ENCODE data around the gene ILDR1.

Gene ILDR1

GRCh38 chr3:121981473-121981872 is 40.6 kb downstream of the ILDR1 start:
- DNase-seq (ENCODE audit: low read depth) = no peak
- no peak for TF ChIP-seq CTCF (conservative IDR thresholded peaks at IDR 0.05; ENCODE audit: low read length)
- no peak overlapping the region for H3K4me3 ChIP-seq (ENCODE audit: low read length)

- no peak overlapping the region for H3K4me3 ChIP-seq (ENCODE audit: low read length)
- DNase-seq (ENCODE audit: low read depth) = no peak
- no peak for TF ChIP-seq CTCF (conservative IDR thresholded peaks at IDR 0.05; ENCODE audit: low read length)
These were observed 41.6 kb downstream of the ILDR1 start for GRCh38 chr3:121980450-121980796.

DNA sequence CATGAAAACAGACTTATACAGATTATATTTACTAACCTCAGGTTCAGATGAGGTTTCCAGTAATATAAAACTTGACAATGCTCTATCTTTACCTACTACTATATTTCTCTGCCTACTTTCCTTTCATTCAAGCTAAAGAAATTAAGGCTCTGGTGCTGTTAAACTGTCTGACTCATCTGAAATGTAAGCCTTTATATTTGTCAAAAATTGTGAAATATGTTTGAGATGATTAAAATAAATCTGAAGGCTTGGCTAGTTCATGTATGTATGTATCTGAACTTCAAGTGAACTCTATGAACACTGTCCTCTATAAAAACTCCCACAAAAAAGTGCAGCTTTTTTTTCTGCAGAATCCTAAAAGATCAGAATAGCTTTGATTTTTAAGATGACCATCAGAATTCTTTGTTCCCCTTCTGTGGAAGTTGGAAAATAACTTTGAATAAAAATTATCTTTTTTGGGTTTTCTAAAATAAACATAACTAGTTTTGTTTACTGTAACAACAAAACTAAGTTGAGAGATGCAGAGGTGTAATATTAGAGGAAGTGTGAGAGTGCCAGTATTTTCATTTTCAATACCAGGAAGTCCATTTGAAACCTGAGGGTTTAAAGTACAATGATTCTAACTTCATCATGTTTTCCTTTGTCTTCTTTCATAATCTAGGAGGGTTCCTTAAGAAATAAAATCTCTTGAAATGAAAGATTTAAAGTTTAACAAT is 42.2 kb downstream of the ILDR1 start:
- H3K4me3 ChIP-seq (ENCODE audit: low read length) = no peak overlapping the region
- no peak for TF ChIP-seq CTCF (conservative IDR thresholded peaks at IDR 0.05; ENCODE audit: low read length)
- DNase-seq (ENCODE audit: low read depth) = no peak

DNA sequence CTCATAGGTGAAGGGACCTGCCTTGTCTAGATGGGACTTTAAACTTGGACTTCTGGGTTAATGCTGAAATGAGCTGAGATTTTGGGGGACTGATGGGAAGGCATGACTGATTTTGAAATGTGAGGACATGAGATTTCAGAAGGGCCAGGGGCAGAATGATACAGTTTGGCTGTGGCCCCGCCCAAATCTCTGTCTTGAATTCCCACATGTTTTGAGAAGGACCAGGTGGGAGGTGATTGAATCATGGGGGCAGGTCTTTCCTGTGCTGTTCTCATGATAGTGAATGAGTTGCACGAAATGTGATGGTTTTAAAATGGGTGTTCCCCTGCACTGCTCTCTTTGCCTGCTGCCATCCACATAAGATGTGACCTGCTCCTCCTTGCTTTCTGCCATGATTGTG is 42.8 kb downstream of the ILDR1 start:
- no peak for TF ChIP-seq CTCF (conservative IDR thresholded peaks at IDR 0.05; ENCODE audit: low read length)
- no peak for DNase-seq (ENCODE audit: low read depth)
- H3K4me3 ChIP-seq (ENCODE audit: low read length) = no peak overlapping the region

- DNase-seq (ENCODE audit: low read depth) = no peak
- H3K4me3 ChIP-seq (ENCODE audit: low read length) = no peak overlapping the region
- no peak for TF ChIP-seq CTCF (conservative IDR thresholded peaks at IDR 0.05; ENCODE audit: low read length)
These were observed 45.3 kb downstream of the ILDR1 start for GRCh38 chr3:121976727-121977126.

DNA sequence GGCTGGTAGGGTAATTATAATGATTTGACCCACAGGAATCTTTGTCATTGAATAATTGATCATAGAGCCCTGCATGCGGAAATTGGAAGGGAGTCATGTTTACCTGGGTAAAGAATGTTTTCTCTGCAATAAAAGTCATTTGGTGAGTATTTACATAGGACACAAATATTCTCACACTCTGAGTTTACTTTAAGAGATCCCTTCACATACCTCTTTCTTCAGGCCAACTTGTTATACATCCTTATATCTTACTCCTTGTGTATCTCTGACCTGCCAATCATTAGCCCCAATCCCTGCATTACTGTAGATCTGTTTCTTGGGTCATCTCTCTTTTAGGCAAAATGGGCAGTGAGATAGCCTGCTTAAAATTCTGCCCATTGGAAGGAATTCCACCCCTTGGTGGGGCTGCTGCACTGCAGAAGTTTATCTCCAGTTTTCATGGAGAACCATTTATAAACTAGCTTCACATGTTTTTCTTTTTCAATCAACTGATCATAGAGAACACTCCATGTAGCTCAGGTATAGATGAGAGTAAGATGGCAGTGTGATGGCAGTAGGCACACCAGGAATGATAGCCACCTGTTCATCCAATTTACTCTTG is 46.2 kb downstream of the ILDR1 start:
- no peak overlapping the region for H3K4me3 ChIP-seq (ENCODE audit: low read length)
- TF ChIP-seq CTCF (conservative IDR thresholded peaks at IDR 0.05; ENCODE audit: low read length) = no peak; the same call in 1 of the 2 replicates
- no peak for DNase-seq (ENCODE audit: low read depth)

GRCh38 chr3:121974601-121975111 is 47.4 kb downstream of the ILDR1 start:
- no peak overlapping the region for H3K4me3 ChIP-seq (ENCODE audit: low read length)
- TF ChIP-seq CTCF (conservative IDR thresholded peaks at IDR 0.05; ENCODE audit: low read length) = no peak
- no peak for DNase-seq (ENCODE audit: low read depth)
